Measurements from ENCODE around the gene SMIM7. TPM values are rescaled to one million over a fixed set of nuclear protein-coding genes. Genes with fewer than 3 reads are reported as not detected.
A peak's percentile ranks its signal among the peaks of the same experiment; 100 is the strongest.

SMIM7 gene
- total RNA-seq, 2 donors from 2014 or later = 44.0 to 45.8 TPM

- no peak for DNase-seq (ENCODE audit: low spot score in 2 of 2)
- no peak for ATAC-seq
- no peaks in the 10 kb centered on the region for H3K36me3 Mint-ChIP-seq
- peak overlapping the region; percentile 20 to 22 for H3K27ac Mint-ChIP-seq
- H3K9me3 Mint-ChIP-seq = no peaks in the 10 kb centered on the region
These were observed 46.1 kb downstream of the SMIM7 start for GRCh38 chr19:16613841-16614240.

GRCh38 chr19:16612636-16613035 lies 47.3 kb downstream of the SMIM7 start:
- DNase-seq (ENCODE audit: low spot score in 2 of 2) = no peak

GRCh38 chr19:16611121-16611520 lies 48.8 kb downstream of the SMIM7 start:
- DNase-seq (ENCODE audit: low spot score in 2 of 2) (no peak), ATAC-seq (no peak)
- Mint-ChIP-seq H3K27ac (no peak overlapping the region), H3K36me3 (no peaks in the 10 kb centered on the region), H3K9me3 (no peaks in the 10 kb centered on the region)

More at GRCh38 chr19:16612636-16613035, 47.3 kb downstream of the SMIM7 start:
- ATAC-seq = no peak
- no peak overlapping the region for H3K27ac Mint-ChIP-seq
- H3K9me3 Mint-ChIP-seq = no peaks in the 10 kb centered on the region
- no peaks in the 10 kb centered on the region for H3K36me3 Mint-ChIP-seq

- Mint-ChIP-seq H3K27ac (no peak overlapping the region), H3K9me3 (no peaks in the 10 kb centered on the region), H3K36me3 (no peaks in the 10 kb centered on the region)
- no peak for ATAC-seq
- no peak for DNase-seq (ENCODE audit: low spot score in 2 of 2)
These were observed 50.3 kb downstream of the SMIM7 start for GRCh38 chr19:16609511-16610200.

GRCh38 chr19:16608290-16608739 lies 51.6 kb downstream of the SMIM7 start:
- peak overlapping the region in 1 of 2 donors; percentile 74 for H3K27ac Mint-ChIP-seq
- ATAC-seq = peak; percentile 78 to 86
- no peak for DNase-seq (ENCODE audit: low spot score in 2 of 2)
- H3K36me3 Mint-ChIP-seq = no peaks in the 10 kb centered on the region
- H3K9me3 Mint-ChIP-seq = no peaks in the 10 kb centered on the region

GRCh38 chr19:16607819-16608218 lies 52.1 kb downstream of the SMIM7 start:
- Mint-ChIP-seq H3K27ac (peak overlapping the region in 1 of 2 donors; percentile 74), H3K9me3 (no peaks in the 10 kb centered on the region), H3K36me3 (no peaks in the 10 kb centered on the region)
- no peak for DNase-seq (ENCODE audit: low spot score in 2 of 2)
- no peak for ATAC-seq

GRCh38 chr19:16605553-16605994 lies 54.4 kb downstream of the SMIM7 start:
- ATAC-seq (no peak), DNase-seq (ENCODE audit: low spot score in 2 of 2) (no peak)
- H3K9me3 Mint-ChIP-seq = no peaks in the 10 kb centered on the region
- H3K36me3 Mint-ChIP-seq = no peaks in the 10 kb centered on the region
- peak overlapping the region; percentile 60 to 72 for H3K27ac Mint-ChIP-seq

GRCh38 chr19:16605115-16605514 lies 54.8 kb downstream of the SMIM7 start:
- no peak for ATAC-seq
- Mint-ChIP-seq H3K36me3 (no peaks in the 10 kb centered on the region), H3K27ac (peak overlapping the region; percentile 60 to 72), H3K9me3 (no peaks in the 10 kb centered on the region)
- no peak for DNase-seq (ENCODE audit: low spot score in 2 of 2)

GRCh38 chr19:16604615-16605014 lies 55.3 kb downstream of the SMIM7 start:
- Mint-ChIP-seq H3K27ac (peak overlapping the region in 1 of 2 donors; percentile 60), H3K9me3 (no peaks in the 10 kb centered on the region), H3K36me3 (no peaks in the 10 kb centered on the region)
- DNase-seq (ENCODE audit: low spot score in 2 of 2) (no peak), ATAC-seq (no peak)

GRCh38 chr19:16603090-16603489 lies 56.9 kb downstream of the SMIM7 start:
- H3K27ac Mint-ChIP-seq = no peak overlapping the region
- ATAC-seq = no peak
- no peak for DNase-seq (ENCODE audit: low spot score in 2 of 2)
- no peaks in the 10 kb centered on the region for H3K36me3 Mint-ChIP-seq
- H3K9me3 Mint-ChIP-seq = no peaks in the 10 kb centered on the region

- Mint-ChIP-seq H3K27ac (peak overlapping the region in 1 of 2 donors; percentile 14), H3K36me3 (no peaks in the 10 kb centered on the region)
These were observed 58.4 kb downstream of the SMIM7 start for GRCh38 chr19:16601378-16602052.

GRCh38 chr19:16600824-16601223 lies 59.1 kb downstream of the SMIM7 start:
- DNase-seq (ENCODE audit: low spot score in 2 of 2) (no peak), ATAC-seq (no peak)
- H3K9me3 Mint-ChIP-seq = no peaks in the 10 kb centered on the region
- H3K27ac Mint-ChIP-seq = peak overlapping the region in 1 of 2 donors; percentile 50
- H3K36me3 Mint-ChIP-seq = no peaks in the 10 kb centered on the region

More at GRCh38 chr19:16601378-16602052, 58.4 kb downstream of the SMIM7 start:
- no peak for DNase-seq (ENCODE audit: low spot score in 2 of 2)
- no peaks in the 10 kb centered on the region for H3K9me3 Mint-ChIP-seq
- ATAC-seq = no peak

GRCh38 chr19:16599655-16600346 lies 60.1 kb downstream of the SMIM7 start:
- Mint-ChIP-seq H3K27ac (peak overlapping the region in 1 of 2 donors; percentile 50), H3K9me3 (no peaks in the 10 kb centered on the region), H3K36me3 (no peaks in the 10 kb centered on the region)
- ATAC-seq (no peak), DNase-seq (ENCODE audit: low spot score in 2 of 2) (no peak)

- ATAC-seq (no peak), DNase-seq (ENCODE audit: low spot score in 2 of 2) (no peak)
- H3K27ac Mint-ChIP-seq = no peak overlapping the region
- H3K36me3 Mint-ChIP-seq = no peaks in the 10 kb centered on the region
- H3K9me3 Mint-ChIP-seq = no peaks in the 10 kb centered on the region
These were observed 61.1 kb downstream of the SMIM7 start for GRCh38 chr19:16598848-16599247.

GRCh38 chr19:16596399-16596798 lies 63.5 kb downstream of the SMIM7 start:
- H3K9me3 Mint-ChIP-seq = no peaks in the 10 kb centered on the region
- DNase-seq (ENCODE audit: low spot score in 2 of 2) = no peak
- no peaks in the 10 kb centered on the region for H3K36me3 Mint-ChIP-seq
- H3K27ac Mint-ChIP-seq = no peak overlapping the region
- no peak for ATAC-seq
